Astrocyte of the cerebellum (primary cell): ENCODE measurements around the gene SH3PXD2B.

Source experiments
- DNase-seq: peaks from one replicate; pipeline ENCODE4 v3.0.0-alpha.2; 2011; ENCODE audit warnings: low read depth
- H3K4me3 ChIP-seq: 2 replicates; pipeline ENCODE4 v1.5.1; 2011; ENCODE audit warnings: mild to moderate bottlenecking, low read depth, low read length, moderate library complexity
- in situ Hi-C: cut with HindIII; loops from 2 replicates; pipeline ENCODE4 v1.10.0; 2017; ENCODE audit warnings: low sequenced_read_pairs
- TF ChIP-seq, protein P1 (sequence below): IDR thresholded peaks from 2 replicates; pipeline ENCODE4 v1.5.1; 2012; ENCODE audit warnings: low read length, low read depth, moderate library complexity, mild to moderate bottlenecking; ENCODE audit errors: missing control alignments

The SH3PXD2B gene

DNA sequence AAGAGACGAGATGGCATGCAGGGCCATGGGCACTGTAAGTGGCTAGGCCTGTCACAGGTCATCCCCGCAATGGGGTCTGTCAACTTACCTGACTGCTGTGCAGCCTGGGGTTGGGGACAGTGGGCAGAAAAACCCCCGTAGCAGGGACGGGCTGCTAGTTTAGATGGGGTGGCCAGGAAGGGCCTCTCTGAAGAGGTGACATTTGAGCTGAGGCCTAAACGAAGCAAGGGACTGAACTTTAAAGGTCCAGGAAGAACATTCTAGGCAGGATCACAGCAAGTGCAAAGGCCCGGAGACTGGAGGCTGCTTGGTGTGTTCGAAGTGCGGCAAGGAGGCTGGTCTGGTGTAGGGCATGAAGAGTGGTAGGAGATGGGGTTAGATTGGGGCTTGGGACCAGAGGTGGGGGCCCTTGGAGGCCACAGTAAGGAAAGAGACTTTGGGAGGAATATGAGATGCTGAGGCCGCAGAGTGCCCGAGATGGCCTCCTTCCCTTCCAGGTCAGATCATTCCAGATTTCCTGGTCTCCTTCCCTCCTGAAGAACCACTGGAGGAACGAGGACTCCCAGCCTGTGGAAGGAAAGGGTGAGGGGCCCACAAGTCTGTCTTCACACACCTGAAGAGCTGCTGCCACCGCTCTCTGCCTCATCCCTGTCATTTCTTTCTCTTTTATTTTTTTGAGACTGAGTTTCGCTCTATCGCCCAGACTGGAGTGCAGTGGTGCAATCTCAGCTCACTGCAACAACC, 37.9 kb upstream of the SH3PXD2B start:
- no peak overlapping the region for H3K4me3 ChIP-seq
- TF ChIP-seq, protein P1, sequence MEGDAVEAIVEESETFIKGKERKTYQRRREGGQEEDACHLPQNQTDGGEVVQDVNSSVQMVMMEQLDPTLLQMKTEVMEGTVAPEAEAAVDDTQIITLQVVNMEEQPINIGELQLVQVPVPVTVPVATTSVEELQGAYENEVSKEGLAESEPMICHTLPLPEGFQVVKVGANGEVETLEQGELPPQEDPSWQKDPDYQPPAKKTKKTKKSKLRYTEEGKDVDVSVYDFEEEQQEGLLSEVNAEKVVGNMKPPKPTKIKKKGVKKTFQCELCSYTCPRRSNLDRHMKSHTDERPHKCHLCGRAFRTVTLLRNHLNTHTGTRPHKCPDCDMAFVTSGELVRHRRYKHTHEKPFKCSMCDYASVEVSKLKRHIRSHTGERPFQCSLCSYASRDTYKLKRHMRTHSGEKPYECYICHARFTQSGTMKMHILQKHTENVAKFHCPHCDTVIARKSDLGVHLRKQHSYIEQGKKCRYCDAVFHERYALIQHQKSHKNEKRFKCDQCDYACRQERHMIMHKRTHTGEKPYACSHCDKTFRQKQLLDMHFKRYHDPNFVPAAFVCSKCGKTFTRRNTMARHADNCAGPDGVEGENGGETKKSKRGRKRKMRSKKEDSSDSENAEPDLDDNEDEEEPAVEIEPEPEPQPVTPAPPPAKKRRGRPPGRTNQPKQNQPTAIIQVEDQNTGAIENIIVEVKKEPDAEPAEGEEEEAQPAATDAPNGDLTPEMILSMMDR = no peak
- no peak for DNase-seq
- in situ Hi-C loops = no loop called here

DNA sequence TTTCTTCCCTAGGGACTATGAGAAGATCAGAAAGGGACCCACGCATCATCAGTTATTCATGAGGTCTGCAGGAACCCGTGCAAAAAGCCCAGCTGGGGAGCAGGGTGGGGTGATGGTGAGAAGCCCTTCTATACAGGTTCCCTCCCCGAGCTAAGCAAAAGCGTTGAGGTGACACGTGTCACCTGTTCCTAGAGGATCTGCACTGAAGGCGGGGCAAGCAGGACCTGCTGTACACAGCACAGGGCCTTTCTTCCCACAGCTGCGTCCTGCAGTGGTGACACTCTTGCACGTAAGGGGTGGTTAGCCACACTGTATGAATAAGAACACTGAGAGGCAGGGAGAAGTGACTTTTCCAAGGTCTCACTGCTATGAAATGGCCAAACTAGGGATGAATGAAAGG, 37.2 kb upstream of the SH3PXD2B start:
- in situ Hi-C loops = no loop called here
- H3K4me3 ChIP-seq = no peak overlapping the region
- no peak for DNase-seq
- TF ChIP-seq, protein P1 = no peak

DNA sequence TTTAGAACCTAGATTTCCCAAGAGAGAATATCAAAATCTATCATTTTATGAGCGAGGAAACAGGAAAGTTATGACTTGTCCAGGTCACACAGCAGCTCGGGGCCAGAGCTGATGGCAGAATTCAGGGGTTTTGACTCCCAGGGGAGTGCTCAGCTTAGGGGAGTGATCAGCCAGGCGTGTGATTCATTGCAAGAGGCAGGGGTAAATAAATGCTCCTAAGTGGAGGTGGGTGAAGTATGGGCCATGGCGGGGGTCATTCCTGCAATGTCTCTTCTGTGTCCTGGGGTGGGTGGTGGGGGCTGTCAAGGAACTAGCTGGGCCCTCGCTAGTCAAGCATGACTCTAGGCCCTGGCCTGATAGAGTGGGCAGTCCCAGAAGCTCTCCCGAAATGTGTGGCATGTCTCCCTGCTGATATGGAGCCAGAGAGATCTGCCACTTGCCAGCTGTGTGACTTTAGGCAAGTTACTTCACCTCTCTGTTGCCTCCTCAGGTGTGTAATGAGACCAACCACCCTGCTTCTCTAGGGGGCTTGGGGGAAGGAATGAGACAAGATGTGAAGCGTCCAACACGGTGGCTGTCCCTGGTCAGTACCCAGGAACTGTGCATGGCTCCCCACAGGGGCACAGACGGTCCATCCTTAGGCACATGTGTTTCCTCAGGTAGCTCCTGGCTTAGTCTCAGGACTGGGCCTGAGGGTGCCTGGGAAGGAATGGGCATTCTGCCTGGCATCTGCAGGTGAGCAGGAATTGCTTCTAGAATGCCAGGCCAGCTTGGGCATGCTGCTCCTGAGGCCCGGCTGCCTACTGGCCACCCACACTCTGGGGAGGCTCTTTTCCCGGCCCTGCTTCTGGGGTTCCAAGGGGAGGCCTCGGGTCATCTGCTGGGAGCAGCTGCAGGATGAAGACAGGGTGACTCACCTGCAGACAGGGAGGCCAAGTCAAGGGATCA, 36.5 kb upstream of the SH3PXD2B start:
- H3K4me3 ChIP-seq = no peak overlapping the region
- no peak for DNase-seq
- TF ChIP-seq, protein P1 = no peak
- in situ Hi-C loops = no loop called here

DNA sequence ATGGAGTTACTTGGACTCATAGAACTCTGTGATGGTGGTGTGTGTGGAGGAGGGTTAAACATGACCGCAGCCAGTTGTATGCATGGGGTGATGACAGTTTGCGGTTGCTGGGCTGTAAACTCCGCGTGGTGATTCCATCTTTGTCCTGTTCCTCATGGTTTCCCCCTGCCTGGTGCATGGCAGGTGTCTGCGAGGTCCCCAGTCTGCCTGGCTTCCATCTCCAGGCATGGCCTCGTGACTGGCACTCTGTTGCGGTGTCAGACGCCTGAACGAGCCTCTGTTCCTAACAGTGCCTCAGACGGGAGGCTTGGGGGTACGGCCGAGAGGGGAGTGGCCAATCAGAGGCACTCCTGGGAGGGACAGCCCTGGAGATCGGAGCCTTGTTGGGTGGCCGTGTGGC, 33.9 kb upstream of the SH3PXD2B start:
- no peak overlapping the region for H3K4me3 ChIP-seq
- in situ Hi-C loops = no loop called here
- DNase-seq = no peak
- TF ChIP-seq, protein P1 = no peak

DNA sequence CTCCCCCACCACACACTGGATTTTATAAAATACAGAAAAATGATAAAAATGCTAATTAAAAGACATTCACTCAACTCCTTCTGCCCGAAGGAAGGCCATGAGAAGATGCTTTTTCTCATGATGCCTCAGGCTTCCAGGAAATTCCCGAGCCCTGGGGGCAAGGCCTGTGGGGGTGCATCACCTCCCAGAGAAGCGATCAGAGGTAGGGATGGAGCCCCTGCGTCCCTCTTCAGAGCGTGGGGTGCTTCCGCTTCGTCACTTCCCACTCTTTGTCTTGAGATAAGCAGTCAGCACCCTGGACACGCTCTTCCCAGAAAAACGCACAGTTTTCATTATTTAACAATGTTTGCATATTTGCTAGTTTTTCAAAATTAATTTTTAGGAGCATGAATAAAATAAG, 33.3 kb upstream of the SH3PXD2B start:
- no peak overlapping the region for H3K4me3 ChIP-seq
- no peak for DNase-seq
- TF ChIP-seq, protein P1 = no peak
- in situ Hi-C loops = no loop called here

DNA sequence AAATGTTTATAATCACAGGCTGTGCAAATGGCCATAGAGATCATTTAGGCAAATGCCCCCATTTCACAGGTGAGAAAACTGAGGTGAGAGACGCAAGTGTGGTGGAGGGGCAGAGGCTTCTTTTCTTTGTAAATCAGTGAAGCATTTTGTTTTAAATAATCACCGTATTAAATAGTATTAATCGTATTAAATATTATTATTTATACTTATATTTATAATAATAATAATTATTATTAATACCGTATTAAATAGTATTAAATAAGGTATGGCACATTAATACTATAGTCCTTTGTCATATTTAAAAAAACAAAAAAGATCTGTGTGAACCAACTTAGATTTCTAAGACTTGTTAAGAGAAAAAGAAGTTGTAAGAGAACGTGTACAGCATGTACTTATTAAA, 32.6 kb upstream of the SH3PXD2B start:
- TF ChIP-seq, protein P1 = no peak
- in situ Hi-C loops = no loop called here
- H3K4me3 ChIP-seq = no peak overlapping the region
- no peak for DNase-seq
